GM11168 (cell line): ENCODE data around the gene FAM98C.

Experiments
- in situ Hi-C: fragments of 300-500 bp; cut with MboI; formaldehyde crosslinking; loops from one replicate; pipeline ENCODE4 v1.12.0; 2022; ENCODE audit warnings: low sequenced_read_pairs; ENCODE audit not compliant: unreplicated experiment

Gene FAM98C

DNA sequence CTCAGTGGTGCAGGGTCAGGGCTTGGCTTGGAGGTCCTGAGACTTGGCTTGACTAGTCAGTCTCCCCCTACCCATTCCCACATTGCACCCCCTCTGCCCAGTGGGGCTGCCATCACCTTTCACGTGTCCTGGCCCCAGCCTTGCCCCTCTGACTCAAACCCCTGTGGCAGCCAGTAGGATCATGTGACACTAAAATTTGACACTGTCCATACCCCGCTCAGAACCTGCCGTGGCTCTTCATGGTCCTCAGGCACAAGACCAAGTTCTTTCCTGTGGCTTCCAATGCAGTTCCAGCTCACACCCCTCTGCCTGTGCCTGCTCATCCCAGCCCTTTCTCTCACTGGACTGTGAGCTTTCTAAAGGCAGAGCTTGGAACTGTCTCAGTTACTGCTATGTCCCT is 26.3 kb upstream of the FAM98C start:
- in situ Hi-C loops = no loop called here

GRCh38 chr19:38377052-38377451 is 25.8 kb upstream of the FAM98C start:
- in situ Hi-C loops = no loop called here

- in situ Hi-C loops = no loop called here
Measured at GRCh38 chr19:38378866-38379265, 24.0 kb upstream of the FAM98C start.

GRCh38 chr19:38381138-38381537 is 21.8 kb upstream of the FAM98C start:
- in situ Hi-C loops = no loop called here

DNA sequence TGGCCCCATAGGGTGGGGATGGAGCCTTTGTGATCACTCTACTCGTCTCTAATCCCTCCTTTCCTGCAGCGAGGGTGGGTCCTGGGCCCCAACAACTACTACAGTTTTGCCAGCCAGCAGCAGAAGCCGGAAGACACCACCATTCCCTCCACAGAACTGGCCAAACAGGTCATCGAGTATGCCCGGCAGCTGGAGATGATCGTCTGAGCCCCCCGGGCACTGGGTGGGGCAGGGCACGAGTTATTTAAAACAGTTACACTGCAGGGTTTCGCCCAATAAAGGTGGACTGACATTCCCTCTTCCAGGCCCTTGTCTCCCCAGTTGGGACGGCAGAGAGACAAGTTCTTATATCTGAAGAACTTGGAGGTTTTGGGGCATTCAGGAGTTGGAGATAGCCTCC is 19.7 kb upstream of the FAM98C start:
- in situ Hi-C loops = no loop called here

- in situ Hi-C loops = no loop called here
Measured at GRCh38 chr19:38383743-38384142, 19.1 kb upstream of the FAM98C start.

DNA sequence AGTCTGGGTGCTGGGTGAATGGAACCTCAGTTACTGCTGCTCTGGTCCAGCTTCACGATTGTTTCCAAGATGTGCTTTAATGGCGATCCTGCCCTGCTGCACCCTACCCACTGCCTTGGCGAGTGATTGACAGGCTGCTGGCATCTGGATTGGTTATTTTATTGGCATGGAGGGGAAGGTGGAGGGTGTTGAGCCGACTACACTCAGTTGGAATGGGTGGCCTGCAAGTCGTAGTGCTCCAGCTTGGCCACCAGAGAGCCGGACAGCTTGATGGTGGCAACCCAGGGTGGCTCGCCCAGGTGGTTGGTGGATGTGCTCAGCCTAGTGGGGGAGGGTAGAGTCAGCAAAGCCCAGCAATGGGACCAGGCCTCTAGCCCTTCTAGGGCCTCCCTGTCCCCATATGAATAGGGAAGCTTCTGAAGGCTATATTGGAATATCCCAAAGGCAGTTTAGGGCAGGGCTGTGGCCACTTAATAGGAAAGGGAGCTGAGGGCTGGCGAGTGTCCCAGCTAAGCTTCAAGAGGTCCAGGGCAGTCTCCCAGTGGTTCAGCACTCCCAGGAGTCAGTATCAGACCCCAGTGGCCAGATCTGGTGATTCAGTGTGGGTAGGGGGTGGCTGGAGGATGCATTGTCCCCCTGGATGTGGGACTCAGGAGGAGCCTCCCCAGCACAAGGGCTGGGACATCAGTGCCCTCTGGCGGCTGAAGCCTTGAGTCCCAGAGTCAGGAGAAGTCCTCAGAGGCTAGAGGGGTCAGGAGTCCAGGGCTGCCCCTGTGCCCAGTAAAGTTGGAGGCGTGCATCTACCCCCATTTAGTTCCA is 18.5 kb upstream of the FAM98C start:
- in situ Hi-C loops = no loop called here

DNA sequence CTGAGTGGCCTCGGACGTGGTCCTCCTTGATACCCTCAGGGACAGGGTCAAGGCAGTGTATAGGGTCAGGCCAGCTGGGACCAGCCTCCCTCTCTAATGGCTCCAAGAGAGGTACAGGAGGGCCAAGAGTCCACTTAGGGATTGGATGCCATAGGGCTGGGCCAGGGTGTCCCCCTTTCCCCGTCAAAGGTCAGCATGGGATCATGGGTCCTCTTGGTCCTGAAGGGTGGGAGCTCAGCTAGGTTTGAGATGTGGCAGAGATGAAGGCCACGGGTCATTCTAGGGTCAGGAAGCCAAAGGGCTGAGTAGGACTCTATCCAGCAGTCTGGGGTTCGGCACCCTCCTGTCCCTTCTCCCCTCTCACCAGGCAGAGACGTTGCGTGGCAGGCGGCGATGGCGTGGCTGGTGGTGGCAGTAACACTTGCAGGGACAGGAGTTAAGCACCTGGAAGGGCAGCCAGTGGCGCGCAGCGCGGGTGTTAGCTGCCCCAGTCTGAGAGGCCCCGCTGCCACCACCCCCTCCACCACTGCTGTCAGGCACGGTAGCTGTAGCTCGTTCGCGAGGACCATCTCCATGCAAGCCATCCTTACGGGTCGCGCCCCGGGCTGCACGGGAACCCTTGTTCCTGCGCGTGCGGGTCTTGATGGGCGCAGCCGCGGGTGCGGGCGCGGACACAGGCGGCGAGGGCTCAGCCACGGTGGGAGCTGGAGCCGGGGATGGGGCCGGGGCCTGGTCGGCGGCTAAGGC is 17.7 kb upstream of the FAM98C start:
- in situ Hi-C loops = no loop called here

DNA sequence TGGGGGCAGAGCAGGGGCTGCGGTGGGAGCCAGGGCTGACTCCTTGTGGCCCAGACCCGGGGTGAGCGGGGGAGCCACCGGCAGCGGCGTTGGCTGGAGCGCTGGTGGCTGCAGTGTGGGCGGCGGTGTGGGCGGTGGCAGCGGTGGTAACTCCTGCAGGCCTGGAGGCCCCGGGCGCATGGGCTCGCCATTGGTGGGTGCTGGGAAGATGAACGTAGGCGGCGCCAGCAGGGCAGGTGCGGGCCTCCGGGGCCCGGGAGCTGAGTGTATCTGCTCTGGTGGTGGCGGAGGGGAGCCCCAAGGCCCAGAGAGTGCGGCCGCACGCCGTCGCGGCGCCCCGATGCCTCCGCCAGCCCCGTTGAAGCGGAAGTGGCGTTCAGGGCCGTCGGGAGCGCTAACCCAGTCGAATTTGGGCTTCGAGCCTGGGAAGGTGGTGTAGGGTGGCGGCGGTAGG is 17.1 kb upstream of the FAM98C start:
- in situ Hi-C loops = no loop called here

GRCh38 chr19:38386300-38386970 is 16.5 kb upstream of the FAM98C start:
- in situ Hi-C loops = no loop called here

DNA sequence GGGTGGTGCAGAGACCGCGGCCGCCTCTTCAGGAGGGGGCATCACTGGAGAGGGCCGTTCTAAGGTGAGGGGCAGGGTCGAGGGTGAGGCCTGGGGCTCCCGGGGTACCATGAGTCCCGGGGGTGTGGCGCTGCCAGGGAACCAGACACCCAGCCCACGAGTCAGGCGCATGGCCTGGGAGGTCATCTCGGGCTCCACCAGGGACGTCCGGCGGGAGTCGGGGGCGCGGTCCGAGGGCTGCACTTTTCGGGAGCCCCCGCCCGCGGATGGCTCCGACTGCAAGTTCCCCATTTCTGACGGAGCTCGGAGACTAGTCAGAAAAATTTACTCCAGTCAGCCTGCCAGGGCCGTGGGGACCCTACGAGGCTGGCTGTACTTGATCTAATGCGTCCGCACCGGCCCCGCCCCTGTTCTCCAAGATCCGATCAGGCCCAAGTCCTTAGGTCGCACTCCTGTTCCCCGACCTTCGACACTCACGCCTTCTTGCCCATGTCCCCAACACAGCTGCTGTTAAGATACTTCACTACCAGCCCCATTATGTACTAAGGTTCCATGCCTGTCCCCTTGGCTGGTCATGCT is 15.8 kb upstream of the FAM98C start:
- in situ Hi-C loops = no loop called here

- in situ Hi-C loops = no loop called here
Measured at GRCh38 chr19:38387550-38388348, 15.1 kb upstream of the FAM98C start, which contains the start of gene GGN. Gene GGN, minus strand, starts transcription at chr19:38388034. Its CDS starts 773 bp downstream, at chr19:38387261.

GRCh38 chr19:38388349-38389100 is 14.4 kb upstream of the FAM98C start, which contains the start of gene SPRED3:
Gene SPRED3, plus strand, starts transcription at chr19:38388697. Its CDS starts 1,606 bp downstream, at chr19:38390303.
- in situ Hi-C loops = no loop called here

DNA sequence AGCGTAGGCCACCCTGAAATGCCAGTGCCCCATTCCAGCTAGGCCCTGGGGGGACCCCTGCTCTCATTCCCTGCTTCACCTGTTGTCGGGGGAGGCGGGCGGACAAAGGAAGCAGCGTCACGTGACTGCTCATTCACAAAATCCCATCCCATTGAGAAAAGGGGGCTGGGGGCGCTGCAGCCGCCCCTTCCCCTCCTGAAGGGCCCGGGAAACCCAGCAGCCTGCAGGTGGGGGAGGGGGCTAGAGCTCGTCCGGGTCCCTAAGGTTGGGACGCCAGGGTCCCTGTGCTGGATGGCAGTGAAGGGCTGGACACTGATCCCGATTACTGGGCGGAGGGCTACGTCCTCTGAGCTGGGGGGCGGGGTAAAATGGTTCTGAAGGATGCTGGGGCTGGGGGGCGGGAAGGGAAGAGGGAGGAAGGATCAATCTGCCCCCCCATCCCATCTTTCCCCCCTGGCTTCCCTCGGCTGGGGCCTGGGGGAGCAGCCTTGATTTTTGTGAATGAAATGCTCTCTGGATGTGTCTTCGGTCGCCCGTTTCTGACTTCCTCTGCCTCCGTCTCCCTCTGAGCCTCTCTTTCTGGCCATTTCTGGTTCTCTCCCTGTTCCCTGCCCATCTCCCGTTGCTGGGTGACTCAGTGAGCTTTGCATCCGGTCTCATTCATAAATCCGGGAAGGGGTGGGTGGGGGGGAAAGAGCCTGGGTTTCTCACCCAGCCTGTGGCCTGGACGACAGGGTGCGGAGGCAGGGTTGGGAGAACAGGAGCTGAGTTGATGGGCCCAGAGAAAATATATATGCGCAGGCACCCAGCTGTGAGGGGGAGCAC is 13.6 kb upstream of the FAM98C start:
- in situ Hi-C loops = no loop called here

DNA sequence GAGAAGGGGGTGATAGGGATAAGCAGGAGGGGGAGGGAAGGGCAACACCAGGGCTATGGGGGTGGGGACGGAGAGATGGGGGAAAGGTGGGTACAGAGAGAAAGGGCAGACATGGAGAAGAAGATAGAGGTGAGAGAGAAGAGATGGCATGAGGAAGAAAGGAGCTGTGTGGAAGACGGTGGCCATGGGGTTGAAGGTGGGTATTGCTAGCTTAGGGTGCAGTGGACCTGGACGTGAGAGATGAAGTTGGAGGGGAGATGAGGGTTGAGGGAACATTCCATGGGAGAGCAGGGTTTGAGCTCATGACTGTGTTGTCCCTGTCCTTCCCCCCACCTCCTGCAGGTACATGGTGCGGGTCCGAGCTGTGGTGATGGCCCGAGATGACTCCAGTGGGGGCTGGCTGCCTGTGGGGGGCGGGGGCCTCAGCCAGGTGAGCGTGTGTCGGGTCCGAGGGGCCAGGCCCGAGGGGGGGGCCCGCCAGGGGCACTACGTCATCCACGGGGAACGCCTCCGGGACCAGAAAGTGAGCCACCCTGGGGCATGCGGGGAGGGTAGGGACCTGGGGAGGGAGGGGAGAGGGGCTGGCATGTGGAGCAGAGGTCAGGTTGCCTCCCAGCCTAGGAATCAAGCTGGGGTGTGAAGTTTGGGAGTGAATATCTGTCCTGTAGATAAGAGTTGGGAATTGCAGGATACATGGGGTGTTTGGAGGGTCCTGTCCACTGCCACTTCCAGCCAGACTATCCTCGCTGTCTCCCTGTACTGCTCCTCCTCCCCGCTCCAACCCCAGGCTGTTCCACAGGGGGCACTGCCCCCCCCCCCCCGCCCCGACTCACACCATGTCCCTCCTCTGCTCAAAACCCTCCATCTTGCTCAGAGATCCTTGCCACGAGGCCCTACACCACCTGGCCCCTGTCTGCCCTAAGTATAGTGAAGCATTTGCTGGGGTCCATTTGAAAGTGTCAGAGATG is 12.7 kb upstream of the FAM98C start:
- in situ Hi-C loops = loop anchor here (10.0 kb wide), 1 partner anchor 485 kb away; the partner anchor contains the start of gene RINL

GRCh38 chr19:38391911-38392464 is 10.9 kb upstream of the FAM98C start:
- in situ Hi-C loops = loop anchor here (10.0 kb wide), 1 partner anchor 483 kb away; the partner anchor contains the start of gene RINL
